AG09319 (cell line): ENCODE data around the gene NSG2.
"Not testable (repeated sequence)": the region's sequence is repeated elsewhere in the genome, so short reads cannot be mapped to it uniquely, and the experiment has no call there.

Experiments used
- DNase-seq: peaks from one replicate; pipeline ENCODE4 v3.0.0-alpha.2; 2010; ENCODE audit warnings: low read depth; ENCODE audit errors: extremely low read depth
- TF ChIP-seq, protein P1 (sequence below): IDR thresholded peaks from 2 replicates; pipeline ENCODE4 v1.5.1; 2011; ENCODE audit warnings: low read depth, mild to moderate bottlenecking, inconsistent platforms, low read length, moderate library complexity

Gene NSG2

DNA sequence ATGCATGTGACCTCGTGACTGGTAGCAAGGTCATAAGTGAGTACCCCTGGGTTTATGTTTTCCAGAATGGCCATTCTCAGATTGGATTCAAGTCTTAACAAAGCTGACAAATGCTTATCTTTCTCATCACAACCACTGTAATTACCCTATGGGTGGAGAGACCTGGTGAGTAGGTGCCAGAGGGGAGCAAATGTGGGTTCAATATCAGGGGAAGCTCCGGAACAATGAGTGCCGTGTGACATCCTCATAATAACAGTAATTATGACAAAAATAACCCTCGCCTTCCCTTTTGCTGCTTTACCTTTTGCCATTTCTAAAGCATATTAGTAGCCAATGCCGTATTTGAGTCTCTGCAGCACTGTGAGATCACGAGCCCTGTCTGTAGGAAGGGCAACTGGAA lies 95.9 kb downstream of the NSG2 start:
- DNase-seq = no peak
- TF ChIP-seq, protein P1, sequence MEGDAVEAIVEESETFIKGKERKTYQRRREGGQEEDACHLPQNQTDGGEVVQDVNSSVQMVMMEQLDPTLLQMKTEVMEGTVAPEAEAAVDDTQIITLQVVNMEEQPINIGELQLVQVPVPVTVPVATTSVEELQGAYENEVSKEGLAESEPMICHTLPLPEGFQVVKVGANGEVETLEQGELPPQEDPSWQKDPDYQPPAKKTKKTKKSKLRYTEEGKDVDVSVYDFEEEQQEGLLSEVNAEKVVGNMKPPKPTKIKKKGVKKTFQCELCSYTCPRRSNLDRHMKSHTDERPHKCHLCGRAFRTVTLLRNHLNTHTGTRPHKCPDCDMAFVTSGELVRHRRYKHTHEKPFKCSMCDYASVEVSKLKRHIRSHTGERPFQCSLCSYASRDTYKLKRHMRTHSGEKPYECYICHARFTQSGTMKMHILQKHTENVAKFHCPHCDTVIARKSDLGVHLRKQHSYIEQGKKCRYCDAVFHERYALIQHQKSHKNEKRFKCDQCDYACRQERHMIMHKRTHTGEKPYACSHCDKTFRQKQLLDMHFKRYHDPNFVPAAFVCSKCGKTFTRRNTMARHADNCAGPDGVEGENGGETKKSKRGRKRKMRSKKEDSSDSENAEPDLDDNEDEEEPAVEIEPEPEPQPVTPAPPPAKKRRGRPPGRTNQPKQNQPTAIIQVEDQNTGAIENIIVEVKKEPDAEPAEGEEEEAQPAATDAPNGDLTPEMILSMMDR = no peak

GRCh38 chr5:174145091-174145490 lies 99.6 kb downstream of the NSG2 start:
- TF ChIP-seq, protein P1 = no peak
- no peak for DNase-seq

DNA sequence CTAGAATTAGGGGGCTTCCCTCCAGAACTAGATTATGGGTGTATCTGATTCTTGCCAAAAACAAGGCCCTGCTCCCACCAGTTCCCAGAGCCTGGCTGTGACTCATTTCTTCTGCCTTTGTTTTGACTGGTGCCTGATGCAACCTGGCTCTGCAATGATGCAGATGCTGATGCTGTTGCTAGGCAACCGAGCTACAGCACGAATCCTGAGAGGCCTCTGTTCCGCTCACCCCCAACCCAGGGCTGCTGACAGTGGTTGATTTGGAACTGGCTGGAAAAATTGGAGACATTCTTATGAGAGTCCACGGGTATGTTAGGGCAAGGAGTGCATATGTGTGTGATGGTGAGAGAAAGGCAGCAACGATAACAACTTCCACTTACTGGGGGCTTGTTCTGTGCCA lies 100.3 kb downstream of the NSG2 start:
- TF ChIP-seq, protein P1 = no peak
- DNase-seq = no peak

- TF ChIP-seq, protein P1 = no peak
- no peak for DNase-seq
Measured at GRCh38 chr5:174146556-174146955, 101.0 kb downstream of the NSG2 start.

DNA sequence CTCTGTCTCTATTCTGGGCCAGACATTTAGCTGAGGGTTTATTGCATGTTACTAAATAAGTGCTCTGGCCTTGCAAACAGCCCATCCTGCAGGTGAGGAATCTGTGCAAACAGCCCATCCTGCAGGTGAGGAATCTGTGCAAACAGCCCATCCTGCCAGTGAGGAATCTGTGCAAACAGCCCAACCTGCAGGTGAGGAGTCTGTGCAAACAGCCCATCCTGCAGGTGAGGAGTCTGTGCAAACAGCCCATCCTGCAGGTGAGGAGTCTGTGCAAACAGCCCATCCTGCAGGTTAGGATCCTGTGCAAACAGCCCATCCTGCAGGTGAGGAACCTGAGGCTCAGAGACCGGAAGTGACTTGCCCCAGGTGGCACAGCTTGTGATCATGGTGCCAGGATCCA lies 101.5 kb downstream of the NSG2 start:
- DNase-seq = not testable (repeated sequence)

GRCh38 chr5:174147551-174147950 lies 102.0 kb downstream of the NSG2 start:
- TF ChIP-seq, protein P1 = no peak
- no peak for DNase-seq

GRCh38 chr5:174148721-174149120 lies 103.2 kb downstream of the NSG2 start:
- no peak for DNase-seq
- TF ChIP-seq, protein P1 = no peak

DNA sequence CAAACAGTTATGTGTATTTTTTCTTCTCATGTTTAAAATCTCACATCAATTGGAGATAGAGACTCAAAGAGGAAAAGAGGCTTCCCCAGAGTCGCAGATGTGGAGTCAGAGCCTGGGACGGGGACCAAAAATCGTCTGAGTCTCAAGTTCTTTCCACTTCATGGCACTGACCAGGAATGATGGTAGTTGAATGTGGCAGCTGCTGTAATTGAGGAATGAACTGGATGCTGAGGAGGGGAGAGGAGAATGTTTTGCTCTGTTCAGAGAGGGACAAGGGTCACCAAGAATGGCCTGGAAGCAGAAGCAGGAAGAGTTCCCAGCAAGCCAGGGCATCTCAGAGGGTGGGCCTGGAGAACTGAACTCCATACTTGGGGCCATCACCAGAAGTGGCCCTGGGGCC lies 103.9 kb downstream of the NSG2 start:
- TF ChIP-seq, protein P1 = no peak
- DNase-seq = no peak
